HG02840 (cell line): ENCODE measurements around the gene ZFYVE28.

Source experiments
- ATAC-seq: cut with Tn5 transposase; IDR thresholded peaks from one replicate; pipeline ENCODE4 v1.9.1; 2021; ENCODE audit warnings: mild to moderate bottlenecking, moderate library complexity, moderate number of reproducible peaks; ENCODE audit not compliant: unreplicated experiment, low FRiP score

ZFYVE28 gene

DNA sequence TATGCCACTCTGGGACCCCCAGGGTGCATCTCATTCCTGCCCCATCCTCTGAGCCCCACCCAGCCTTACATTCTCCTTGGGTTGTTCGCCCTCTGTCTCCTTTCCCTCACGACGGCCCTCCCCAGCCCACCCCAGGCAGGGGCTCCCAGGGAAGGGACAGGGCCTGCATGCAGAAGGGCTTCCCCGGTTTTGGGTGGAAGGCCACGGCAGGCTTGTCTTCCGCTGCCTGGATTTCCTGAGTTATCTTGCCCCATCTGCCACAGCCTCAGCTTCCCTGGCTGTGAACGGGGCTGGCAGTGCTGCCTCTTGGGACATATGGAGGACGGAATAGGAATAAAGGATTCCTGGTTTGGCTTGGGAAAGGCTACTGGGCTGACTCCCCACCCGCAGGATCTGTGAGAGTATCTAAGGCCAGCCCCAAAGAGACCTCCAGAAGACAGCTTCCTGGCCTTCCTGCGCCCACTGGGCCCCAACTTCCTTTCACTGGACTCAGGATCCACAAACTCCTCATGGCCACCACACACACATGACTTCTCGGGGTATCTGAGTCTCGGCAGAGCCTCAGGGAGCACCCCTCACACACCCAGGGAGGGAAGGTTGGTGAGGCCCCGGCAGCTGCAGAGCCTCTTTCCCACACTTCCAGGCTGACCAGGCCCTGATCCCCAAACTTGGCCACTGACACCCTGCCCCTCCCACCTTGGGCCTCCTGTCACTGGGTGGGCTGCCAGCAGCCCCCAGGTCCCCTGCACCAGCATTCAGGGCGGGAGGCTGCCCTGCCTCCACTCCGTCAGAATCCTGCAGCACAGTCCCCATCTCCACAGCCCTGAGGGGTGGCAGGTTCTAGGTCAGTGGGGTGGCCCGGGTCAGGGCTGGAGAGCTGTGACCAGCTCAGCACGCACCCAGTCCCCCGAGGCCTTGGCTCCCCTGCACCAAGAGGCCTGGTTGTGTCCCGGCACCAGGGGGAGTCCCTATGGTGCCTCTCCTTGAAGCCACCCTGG, 153.0 kb downstream of the ZFYVE28 start:
- no peak for ATAC-seq

DNA sequence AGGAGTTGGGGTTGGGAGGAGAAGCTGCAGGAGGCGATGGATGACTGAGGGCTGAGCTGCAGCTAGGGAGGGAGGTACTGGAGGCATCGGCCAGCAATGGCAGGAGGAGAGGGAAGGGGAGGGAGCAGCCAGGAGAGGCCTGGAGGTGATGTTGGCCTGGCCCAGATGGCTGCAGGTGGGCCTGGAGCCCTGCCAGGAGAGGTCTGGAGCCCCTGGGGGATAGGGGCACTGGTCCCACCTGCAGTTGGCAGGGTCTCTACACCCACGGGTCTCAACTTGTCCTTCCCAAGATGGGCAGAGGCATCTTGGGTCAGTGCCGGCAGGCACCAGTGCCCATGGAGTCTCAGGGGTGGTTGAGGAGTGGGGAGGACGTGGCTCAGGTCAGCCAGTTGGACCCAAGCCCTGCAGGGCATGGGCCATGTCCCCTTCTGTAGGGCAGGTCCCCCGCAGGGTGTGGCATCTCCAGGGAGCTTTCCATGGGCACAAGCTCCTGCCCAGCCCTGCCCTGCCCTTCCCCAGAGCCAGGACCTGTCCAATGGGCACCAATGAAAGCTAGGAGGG, 153.9 kb downstream of the ZFYVE28 start:
- no peak for ATAC-seq

DNA sequence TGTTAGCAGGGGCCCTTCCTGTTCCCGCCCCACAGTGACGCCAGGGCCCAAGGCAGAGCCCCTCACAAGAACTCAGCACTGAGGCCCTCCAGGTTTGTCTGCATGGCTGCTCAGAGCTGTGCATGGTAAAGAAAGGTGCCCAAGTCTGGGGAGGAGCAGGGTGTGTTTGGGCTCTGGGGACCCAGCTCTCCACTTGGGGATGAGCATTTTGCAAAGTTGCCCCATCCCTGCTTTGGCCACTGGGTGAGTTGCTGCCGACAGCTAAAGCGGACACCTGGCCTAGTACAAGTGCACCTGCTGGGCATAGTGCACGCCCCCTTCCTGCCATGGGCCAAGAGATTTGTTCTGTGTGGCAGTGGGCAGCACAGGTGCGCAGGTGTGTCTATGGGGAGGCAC, 154.5 kb downstream of the ZFYVE28 start:
- no peak for ATAC-seq

DNA sequence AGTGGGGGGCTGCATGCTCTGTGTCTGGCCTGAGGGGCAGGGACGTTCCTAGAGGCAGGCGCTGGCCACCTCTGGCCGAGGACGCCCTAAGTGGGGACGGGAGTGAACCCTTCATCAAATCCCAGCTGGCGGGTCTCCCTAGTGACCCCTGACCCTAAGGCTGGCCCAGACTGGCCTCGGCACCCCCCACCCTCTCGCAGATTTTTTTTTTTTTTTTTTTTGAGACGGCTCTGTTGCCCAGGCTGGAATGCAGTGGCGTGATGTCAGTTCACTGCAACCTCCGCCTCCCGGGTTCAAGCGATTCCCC, 155.5 kb downstream of the ZFYVE28 start:
- no peak for ATAC-seq

DNA sequence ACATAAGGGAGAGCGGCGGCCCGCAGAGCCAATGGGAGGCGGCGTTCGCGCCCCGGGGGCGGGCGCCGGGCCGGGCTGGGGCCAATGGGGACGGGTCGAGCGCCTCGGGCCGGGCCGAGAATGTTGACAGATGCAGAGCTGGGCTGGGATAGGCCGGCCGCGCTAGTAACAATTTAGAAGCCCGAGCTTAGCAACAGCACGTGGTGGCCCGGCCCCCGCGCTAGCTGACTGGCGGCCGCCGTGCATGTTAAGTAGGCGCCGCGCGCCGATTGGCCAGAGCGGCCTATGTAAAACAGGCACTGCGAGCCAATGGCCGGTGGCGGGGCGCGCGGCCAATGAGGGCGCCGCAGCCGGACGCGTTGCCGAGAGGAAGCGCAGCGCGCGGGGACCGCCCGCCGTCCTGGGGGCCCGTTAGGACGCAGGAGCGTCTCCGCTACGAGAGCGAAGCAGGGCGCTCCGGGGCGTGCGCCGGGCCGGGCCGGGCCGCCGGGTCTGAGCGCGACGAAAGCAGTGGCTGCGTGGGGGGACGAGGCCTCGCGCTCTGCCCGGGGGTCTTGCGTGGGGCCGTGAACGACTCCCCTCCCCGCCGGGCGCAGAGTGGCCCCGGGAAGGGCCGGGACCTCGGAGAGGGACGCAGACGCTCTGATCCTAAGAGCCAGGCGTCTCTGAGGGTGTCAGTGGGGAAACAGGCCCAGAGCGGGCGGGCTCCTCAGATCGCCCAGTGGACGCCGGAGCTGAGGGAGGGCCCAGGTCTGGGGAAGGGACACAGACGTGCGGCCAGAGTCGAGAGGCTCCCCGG, 156.1 kb downstream of the ZFYVE28 start:
- peak; percentile 93 for ATAC-seq

DNA sequence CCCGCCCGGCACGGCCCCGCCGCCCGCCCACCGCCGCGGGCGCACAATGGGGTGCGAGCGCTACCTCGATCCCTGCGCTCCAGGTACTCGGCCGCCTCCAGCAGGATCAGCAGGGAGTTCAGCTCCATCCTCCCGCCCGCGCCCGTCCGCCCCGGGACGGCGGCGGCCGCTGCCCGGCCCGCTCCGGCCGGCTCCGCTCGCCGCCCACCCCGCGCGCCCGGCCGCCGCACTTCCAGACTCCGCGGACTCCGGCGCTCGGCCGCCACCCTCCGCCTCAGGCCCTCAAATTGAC, 156.6 kb downstream of the ZFYVE28 start, which contains the start of gene MXD4:
Gene MXD4, minus strand, starts transcription at position 257 of the 292 bp plus-strand sequence. Its CDS starts 129 bp downstream, at position 128.
- ATAC-seq: no peak

DNA sequence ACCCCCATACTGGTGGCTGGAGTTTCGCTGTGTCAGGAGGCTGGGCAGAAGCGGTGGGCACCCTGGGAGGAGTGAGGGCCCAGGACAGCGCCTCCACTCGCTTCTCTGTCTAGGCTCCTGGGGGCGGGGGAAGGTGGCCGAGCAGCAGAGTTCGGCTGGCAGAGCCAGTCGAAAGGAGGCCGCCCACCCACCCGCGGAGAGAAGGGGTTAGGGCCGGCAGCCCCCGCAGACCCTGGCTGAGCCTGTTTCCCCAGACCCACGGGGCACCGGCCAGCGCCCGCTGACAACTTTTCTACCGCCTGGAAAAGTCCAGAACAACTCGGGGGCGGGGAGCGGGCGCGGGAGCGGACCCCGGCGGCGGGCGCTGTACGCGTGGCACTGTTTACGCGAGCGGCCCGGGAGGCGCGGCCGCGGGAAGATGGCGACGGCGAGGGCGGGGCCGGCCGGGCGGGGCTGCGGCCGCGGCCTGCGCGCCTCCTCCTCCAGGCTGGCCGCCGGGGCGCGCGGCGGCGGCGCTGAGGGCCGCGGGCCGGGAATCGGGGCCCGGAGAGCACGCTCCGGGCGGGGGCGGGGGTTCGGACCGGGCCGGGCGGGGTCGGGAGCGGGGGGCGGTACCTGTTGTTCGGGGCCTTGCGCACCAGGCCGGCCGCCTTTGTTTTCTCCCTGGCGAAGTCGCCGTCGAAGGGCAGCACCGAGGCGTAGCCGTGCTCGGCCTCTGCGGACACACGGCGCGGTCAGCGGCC, 157.2 kb downstream of the ZFYVE28 start:
- ATAC-seq: no peak

DNA sequence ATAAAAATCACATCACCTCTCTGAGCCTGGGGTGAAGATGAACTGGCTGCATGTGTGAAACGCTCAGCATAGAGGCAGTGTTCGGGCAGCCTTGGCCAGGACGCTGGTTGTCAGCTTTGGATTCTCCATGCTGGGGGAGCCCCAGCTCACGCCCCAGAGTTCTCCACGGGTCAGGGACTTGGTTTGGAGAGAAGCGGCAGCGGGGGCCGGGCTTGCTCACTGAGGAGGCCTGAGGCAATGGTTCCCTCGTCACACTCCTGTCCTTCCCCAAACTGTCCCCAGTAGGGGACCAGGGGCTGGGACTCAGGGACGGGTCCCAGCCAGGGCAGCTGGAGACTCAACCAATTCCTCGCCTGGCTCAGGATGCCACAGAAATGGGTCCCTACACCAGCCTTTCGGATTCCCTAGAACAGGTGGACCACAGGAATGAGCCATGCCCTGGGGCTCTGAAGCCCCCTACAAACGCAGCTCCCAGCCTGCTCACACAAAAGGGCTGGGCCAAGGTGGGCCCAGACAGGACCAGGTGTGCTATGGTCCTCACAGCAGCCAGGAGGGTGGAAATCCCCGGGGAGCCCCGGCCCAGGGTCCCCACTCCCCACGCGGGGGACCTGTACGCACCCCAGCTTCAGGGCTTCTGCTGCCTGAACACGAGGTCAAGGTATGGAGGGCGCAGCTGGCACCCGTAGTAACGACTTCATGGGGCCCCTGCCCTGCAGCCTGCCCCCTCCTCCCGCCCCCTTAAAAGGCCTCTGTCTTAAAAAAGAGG, 157.9 kb downstream of the ZFYVE28 start:
- ATAC-seq: no peak

DNA sequence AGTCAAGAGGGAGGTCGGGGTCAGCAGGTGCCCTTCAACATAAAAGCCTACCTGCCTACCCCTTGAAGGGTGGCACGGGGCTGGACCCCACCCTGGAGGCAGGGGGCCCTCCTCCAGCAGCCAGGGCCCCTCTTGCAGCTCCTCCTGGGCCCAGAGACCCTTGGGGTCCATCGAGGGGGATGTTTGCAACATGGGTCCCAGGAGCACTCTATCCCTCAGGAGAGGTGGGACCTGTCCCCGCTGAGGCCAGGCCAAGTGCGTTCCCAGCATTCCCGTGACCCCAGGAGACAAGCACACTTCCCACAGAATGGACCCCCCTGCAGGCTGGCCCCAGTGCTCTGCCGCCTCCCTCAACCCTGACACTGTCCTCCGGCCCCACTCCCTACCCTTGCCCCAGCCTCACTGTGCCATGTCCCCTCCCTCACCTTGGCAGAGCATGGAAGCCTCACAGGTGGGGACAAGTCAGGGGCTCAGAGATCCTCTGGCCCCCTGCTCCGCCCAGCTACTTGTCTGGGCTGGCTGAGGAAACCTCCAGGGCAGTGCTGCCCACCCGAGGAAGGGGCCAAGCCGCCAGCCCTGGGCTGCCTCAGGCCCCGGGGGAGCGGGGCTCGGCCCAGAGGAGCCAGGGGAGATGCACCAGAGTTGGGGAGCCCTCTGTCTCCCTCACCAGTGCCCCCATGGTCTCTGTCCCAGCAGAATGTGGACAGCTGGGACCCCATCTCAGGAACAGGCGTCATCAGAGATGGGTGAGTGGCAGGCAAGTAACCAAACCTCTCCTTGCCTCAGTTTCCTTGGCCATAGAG, 158.7 kb downstream of the ZFYVE28 start:
- no peak for ATAC-seq

DNA sequence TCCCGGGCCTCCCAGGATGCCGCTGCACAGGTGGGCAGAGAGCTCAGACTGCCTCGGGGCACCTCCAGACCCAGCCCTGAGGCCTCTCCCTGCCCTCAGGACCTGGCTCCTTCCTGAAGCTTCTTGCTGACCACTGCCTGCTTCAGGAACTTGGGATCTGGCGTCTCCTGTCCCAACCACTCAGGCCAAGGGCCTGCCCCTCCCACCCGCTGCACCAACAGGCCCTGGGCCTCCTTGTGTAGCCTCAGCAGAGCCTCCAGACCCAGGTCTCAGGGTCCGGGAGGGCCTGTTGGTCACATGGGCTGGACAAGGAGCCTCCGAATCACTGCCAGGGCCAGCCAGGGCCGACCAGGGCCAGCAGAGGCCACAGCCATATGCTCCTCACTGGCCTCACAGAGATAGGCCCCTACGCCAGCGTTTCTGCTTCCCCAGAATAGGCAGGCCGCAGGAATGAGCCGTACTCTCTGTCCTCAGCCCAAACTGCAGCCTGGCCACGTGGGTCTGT, 159.4 kb downstream of the ZFYVE28 start:
- ATAC-seq: no peak

DNA sequence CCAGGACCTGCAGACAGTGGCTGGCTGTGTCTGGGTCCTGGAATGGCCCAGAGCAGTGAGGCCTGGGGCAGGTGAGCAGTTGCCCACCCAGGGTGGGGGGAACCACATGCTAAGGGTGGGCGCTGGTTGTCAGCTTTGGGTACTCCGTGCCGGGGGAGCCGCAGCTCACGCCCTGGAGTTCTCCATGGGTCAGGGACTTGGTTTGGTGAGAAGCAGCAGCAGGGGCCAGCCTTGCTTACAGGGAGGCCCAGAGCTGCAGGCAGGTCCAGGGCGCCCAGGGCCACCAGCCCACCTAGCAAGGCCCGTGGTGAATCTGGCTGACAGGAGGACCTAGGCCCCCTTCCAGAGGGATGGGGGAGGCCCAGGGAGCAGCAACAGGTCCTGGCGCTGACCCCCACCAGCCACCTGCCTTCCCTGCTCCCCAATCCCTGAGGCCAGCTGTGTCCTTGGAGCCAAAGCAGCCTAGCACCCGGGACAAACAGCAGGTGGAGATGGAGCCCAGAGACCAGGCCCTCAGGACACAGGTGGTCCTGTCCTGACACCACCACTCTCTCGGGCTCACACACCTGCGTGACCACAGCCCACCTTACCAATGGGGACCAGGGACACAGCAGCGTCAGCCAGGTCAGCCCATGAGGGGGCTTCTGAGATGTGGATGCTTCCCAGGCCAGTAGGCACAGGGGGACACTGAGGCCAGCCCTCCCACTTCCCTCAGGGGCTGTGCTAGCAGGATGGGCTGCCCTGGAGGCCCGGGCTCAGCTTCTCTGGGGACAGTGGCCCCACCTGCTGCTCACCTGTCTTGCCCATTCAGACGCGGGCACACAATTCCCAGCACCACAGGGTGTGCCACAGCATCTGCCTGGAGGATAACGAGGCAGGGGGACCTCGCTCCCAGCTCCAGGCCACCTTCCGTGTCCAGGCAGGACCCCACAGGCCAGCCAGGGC, 160.1 kb downstream of the ZFYVE28 start:
- no peak for ATAC-seq

DNA sequence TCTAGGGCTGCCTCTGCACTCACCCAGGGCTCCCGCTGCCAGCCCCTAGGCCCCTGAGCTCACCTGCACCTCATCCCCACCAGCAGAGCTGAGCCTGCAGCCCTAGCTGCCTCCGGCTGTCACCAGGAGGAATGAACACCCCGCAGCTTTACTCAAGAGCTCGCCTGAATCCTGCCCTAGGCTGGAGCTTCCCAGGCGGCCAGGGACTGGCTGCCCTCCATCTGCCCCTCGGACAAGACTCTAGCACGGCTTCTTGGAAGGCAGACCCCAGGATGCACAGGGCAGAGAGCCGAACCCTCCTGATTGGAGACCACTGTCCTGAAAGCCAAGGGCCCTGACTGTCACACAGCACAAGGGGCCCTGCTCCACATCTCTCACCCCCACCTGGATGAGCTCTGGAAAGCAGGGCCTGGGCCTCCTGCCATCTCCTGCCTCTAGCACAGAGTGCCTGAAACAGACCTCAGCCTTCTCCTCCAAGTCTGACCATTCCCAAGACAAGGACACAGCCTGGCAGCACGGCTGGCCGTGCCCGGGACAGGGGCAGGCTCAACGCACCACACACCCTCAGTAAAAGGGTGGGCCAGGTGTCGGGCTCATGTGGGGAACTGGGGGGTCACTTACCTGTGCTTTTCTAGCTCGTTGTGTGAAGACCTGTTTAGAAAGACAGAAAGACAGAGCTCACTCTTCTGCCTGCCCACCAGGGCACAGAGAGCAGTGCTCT, 160.9 kb downstream of the ZFYVE28 start:
- ATAC-seq: no peak

DNA sequence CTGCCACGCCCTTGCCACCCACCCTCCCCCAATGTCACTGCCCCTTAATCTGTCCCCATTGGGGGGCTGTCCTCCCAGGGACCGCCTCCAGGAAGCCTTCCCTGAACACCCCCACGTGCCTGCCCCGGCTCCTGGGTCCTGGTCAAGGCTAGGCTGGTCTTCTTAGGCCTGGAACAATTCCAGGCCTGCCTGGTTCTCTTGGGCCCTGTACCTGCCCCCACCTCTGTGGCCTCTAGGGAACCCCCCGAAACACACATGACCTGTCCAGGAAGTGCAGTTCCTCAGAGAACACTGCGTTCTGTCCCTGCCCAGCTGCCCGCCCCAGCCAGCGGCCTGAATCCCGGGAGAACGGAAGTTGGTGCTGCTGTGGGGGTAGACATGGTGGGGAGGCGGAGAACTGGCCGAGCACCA, 161.7 kb downstream of the ZFYVE28 start:
- no peak for ATAC-seq

DNA sequence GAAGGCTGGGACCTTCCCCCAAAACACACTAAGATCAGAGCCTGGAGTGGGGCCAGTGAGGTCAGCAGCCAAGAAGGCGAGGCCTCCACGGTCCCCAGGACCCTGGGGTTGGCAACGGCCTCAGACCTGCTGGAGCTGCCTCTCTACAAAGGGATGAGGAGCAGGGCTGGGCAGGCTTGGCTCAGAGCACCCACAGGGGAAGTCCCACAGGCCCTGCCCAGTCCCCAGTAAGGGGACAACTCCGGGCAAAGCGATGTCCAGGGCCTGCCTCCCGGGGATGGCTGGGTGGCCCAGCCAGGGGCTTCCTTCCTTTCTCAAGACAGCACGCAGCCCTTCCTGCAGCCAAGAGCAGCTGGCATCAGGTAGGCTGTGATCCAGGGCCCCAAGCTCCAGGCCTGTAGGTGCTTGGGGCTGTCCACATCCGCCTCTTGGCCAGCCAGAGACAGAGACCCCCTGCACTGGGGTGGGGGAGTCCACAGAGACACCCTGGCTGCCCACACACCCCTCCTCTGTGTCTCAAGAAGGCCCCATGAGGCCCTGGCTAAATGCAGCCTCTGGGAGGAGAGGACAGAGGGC, 162.2 kb downstream of the ZFYVE28 start:
- ATAC-seq: no peak

DNA sequence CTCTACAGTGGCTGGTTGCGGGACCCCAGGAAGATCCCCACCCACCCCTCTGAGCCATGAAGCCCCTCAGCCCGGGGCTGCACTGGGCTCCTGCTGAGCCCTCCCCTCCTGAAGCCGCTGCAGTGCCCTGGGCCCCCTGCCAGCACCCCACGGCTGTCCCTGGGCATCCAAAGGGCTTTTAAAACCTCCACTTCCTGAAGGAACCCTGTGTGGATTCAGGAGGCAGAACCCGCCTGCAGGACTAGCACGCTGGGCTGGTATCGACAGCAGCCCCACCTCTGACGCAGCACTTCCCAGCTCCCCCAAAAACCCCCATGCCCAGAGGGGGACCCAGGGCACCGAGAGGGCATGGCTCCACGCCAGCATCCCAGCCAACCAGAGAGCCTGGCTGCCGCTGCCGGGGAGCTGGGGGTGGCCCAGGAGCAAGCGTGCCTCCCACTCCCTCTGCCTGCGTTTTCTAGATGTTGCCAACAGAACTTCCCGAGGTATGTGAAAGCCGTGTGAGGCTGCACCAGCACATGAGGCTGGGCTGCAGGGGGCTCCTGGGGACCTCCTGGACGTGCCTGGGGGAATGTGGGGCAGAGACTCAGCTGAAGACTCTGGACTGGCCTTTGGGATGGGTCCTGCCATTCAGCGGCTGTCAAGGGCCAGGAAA, 162.8 kb downstream of the ZFYVE28 start:
- ATAC-seq: no peak
